ENCODE data around the gene EPHX1.

The EPHX1 gene

GRCh38 chr1:225838793-225839192 is 28.9 kb downstream of the EPHX1 start:
- DNase-seq (ENCODE audit: low read depth): no peak
- H3K4me3 ChIP-seq (ENCODE audit: control insufficient read depth, low read depth, low read length): no peak overlapping the region
- no peak for TF ChIP-seq CTCF (conservative IDR thresholded peaks at IDR 0.05; ENCODE audit: control insufficient read depth, insufficient read depth, low read depth, low read length)

- TF ChIP-seq CTCF (conservative IDR thresholded peaks at IDR 0.05; ENCODE audit: control insufficient read depth, insufficient read depth, low read depth, low read length): no peak
- no peak for DNase-seq (ENCODE audit: low read depth)
- H3K4me3 ChIP-seq (ENCODE audit: control insufficient read depth, low read depth, low read length): no peak overlapping the region
Observed at GRCh38 chr1:225840223-225840610, 30.3 kb downstream of the EPHX1 start.

- H3K4me3 ChIP-seq (ENCODE audit: control insufficient read depth, low read depth, low read length): no peak overlapping the region
- DNase-seq (ENCODE audit: low read depth): no peak
- TF ChIP-seq CTCF (conservative IDR thresholded peaks at IDR 0.05; ENCODE audit: control insufficient read depth, insufficient read depth, low read depth, low read length): no peak
Observed at GRCh38 chr1:225840713-225841112, 30.8 kb downstream of the EPHX1 start.

- TF ChIP-seq CTCF (conservative IDR thresholded peaks at IDR 0.05; ENCODE audit: control insufficient read depth, insufficient read depth, low read depth, low read length): no peak
- DNase-seq (ENCODE audit: low read depth): no peak
- no peak overlapping the region for H3K4me3 ChIP-seq (ENCODE audit: control insufficient read depth, low read depth, low read length)
Observed at GRCh38 chr1:225842074-225842473, 32.1 kb downstream of the EPHX1 start.

- DNase-seq (ENCODE audit: low read depth): no peak
- no peak overlapping the region for H3K4me3 ChIP-seq (ENCODE audit: control insufficient read depth, low read depth, low read length)
- no peak for TF ChIP-seq CTCF (conservative IDR thresholded peaks at IDR 0.05; ENCODE audit: control insufficient read depth, insufficient read depth, low read depth, low read length)
Observed at GRCh38 chr1:225842788-225843425, 33.0 kb downstream of the EPHX1 start.

- no peak overlapping the region for H3K4me3 ChIP-seq (ENCODE audit: control insufficient read depth, low read depth, low read length)
- TF ChIP-seq CTCF (conservative IDR thresholded peaks at IDR 0.05; ENCODE audit: control insufficient read depth, insufficient read depth, low read depth, low read length): no peak
- no peak for DNase-seq (ENCODE audit: low read depth)
Observed at GRCh38 chr1:225843426-225843795, 33.5 kb downstream of the EPHX1 start.

All from fibroblast of mammary gland (primary cell).